Mesendoderm (in vitro differentiated cells): ENCODE data around the gene SLAIN2.
A peak's percentile ranks its signal among the peaks of the same experiment; 100 is the strongest.
"Not testable (repeated sequence)": the region's sequence is repeated elsewhere in the genome, so short reads cannot be mapped to it uniquely, and the experiment has no call there.

Source experiments
- DNase-seq: peaks from one replicate; pipeline ENCODE4 v3.0.0; 2013
- H2AK5ac ChIP-seq: 2 replicates; pipeline ENCODE4 v1.6.1; 2013; ENCODE audit warnings: low read length, inconsistent platforms
- H2BK120ac ChIP-seq: 2 replicates; pipeline ENCODE4 v1.6.1; 2013; ENCODE audit warnings: low read depth, mild to moderate bottlenecking, low read length, moderate library complexity, mixed read lengths
- H2BK15ac ChIP-seq: replicated peaks from 2 replicates; pipeline ENCODE4 v1.6.1; 2013; ENCODE audit warnings: low read depth, mild to moderate bottlenecking, moderate library complexity
- H2BK5ac ChIP-seq: 2 replicates; pipeline ENCODE4 v1.6.1; 2013; ENCODE audit warnings: low read length, inconsistent platforms
- H3K18ac ChIP-seq: 2 replicates; pipeline ENCODE4 v1.6.1; 2013; ENCODE audit warnings: mild to moderate bottlenecking, low read length, mixed read lengths
- H3K23ac ChIP-seq: one replicate; pipeline ENCODE4 v1.6.1; 2013; ENCODE audit warnings: low read length
- H3K27ac ChIP-seq: 2 replicates; pipeline ENCODE4 v1.5.1; 2013; ENCODE audit warnings: low read depth, mild to moderate bottlenecking, inconsistent platforms, low read length, moderate library complexity
- H3K27me3 ChIP-seq: 2 replicates; pipeline ENCODE4 v1.6.1; 2013; ENCODE audit warnings: low read length, control low read depth, mild to moderate bottlenecking, inconsistent platforms; ENCODE audit not compliant: insufficient read depth, poor library complexity
- H3K36me3 ChIP-seq: 2 replicates; pipeline ENCODE4 v1.6.1; 2013; ENCODE audit warnings: low read length, inconsistent platforms; ENCODE audit not compliant: control insufficient read depth, insufficient read depth
- H3K4ac ChIP-seq: one replicate; pipeline ENCODE4 v1.6.1; 2013; ENCODE audit warnings: low read depth, mild to moderate bottlenecking, low read length, moderate library complexity
- H3K4me1 ChIP-seq: 2 replicates; pipeline ENCODE4 v1.6.1; 2013; ENCODE audit warnings: low read depth, low read length, inconsistent platforms; ENCODE audit not compliant: control insufficient read depth
- H3K4me2 ChIP-seq: 2 replicates; pipeline ENCODE4 v1.6.1; 2013; ENCODE audit warnings: low read length
- H3K4me3 ChIP-seq: 2 replicates; pipeline ENCODE4 v1.5.1; 2013; ENCODE audit warnings: mild to moderate bottlenecking, low read length
- H3K56ac ChIP-seq: one replicate; pipeline ENCODE4 v1.6.1; 2013; ENCODE audit warnings: low read length
- H3K79me1 ChIP-seq: 2 replicates; pipeline ENCODE4 v1.6.1; 2013; ENCODE audit warnings: low read length, inconsistent platforms
- H3K79me2 ChIP-seq: 2 replicates; pipeline ENCODE4 v1.6.1; 2013; ENCODE audit warnings: mild to moderate bottlenecking, low read length; ENCODE audit not compliant: control insufficient read depth, insufficient read depth
- H3K9ac ChIP-seq: 2 replicates; pipeline ENCODE4 v1.6.1; 2013; ENCODE audit warnings: low read length, inconsistent platforms
- H4K5ac ChIP-seq: one replicate; pipeline ENCODE4 v1.6.1; 2013; ENCODE audit warnings: low read length
- H4K8ac ChIP-seq: one replicate; pipeline ENCODE4 v1.6.1; 2013; ENCODE audit warnings: low read depth, mild to moderate bottlenecking, control low read depth, low read length, moderate library complexity
- WGBS: extraction: QIAGEN DNeasy Blood & Tissue Kit; methylation state at CpG from one replicate; pipeline ENCODE4 v1.1.7; 2013; ENCODE audit warnings: low lambda C conversion rate, missing lambda C conversion rate; ENCODE audit not compliant: insufficient coverage; ENCODE audit errors: extremely low coverage; 5-methylcytosine and 5-hydroxymethylcytosine counted together

Gene SLAIN2

GRCh38 chr4:48436318-48436717, 95.0 kb downstream of the SLAIN2 start:
- Histone ChIP-seq H2BK15ac (no peak overlapping the region), H3K36me3 (no peaks in the 10 kb centered on the region), H3K27me3 (no peaks in the 10 kb centered on the region), H3K18ac (no peak overlapping the region), H4K5ac (no peak overlapping the region), H2BK5ac (no peak overlapping the region), H3K9ac (no peak overlapping the region), H3K79me1 (no peaks in the 10 kb centered on the region), H3K23ac (no peak overlapping the region), H3K27ac (no peak overlapping the region), H3K56ac (no peak overlapping the region), H2BK120ac (no peak overlapping the region), H4K8ac (no peak overlapping the region), H3K4me1 (no peaks in the 10 kb centered on the region), H3K4ac (no peak overlapping the region), H3K4me2 (no peak overlapping the region), H3K4me3 (no peak overlapping the region), H2AK5ac (no peak overlapping the region), H3K79me2 (no peaks in the 10 kb centered on the region)
- DNase-seq: no peak
- WGBS: no CpG with 5 or more reads among the region's 1 CpG

- Histone ChIP-seq H4K5ac (no peak overlapping the region), H3K18ac (no peak overlapping the region), H4K8ac (no peak overlapping the region), H3K27ac (no peak overlapping the region), H3K4me3 (no peak overlapping the region), H3K79me2 (no peaks in the 10 kb centered on the region), H3K36me3 (no peaks in the 10 kb centered on the region), H2BK120ac (no peak overlapping the region), H2BK15ac (no peak overlapping the region), H3K4me2 (no peak overlapping the region), H3K4me1 (no peaks in the 10 kb centered on the region), H3K27me3 (no peaks in the 10 kb centered on the region), H3K23ac (no peak overlapping the region), H2BK5ac (no peak overlapping the region), H2AK5ac (no peak overlapping the region), H3K9ac (no peak overlapping the region), H3K4ac (no peak overlapping the region), H3K56ac (no peak overlapping the region), H3K79me1 (no peaks in the 10 kb centered on the region)
- DNase-seq: peak; percentile 17
- WGBS: no CpG with 5 or more reads among the region's 2 CpGs
These were observed 98.7 kb downstream of the SLAIN2 start for GRCh38 chr4:48439988-48440387.

GRCh38 chr4:48440914-48441313, 99.6 kb downstream of the SLAIN2 start:
- not testable (repeated sequence) for H3K9ac ChIP-seq, H3K27ac ChIP-seq, H3K79me2 ChIP-seq, H2AK5ac ChIP-seq, H4K8ac ChIP-seq, H2BK15ac ChIP-seq, H3K79me1 ChIP-seq, H3K23ac ChIP-seq, H3K4me2 ChIP-seq, H3K4me3 ChIP-seq, H2BK120ac ChIP-seq, H4K5ac ChIP-seq, H2BK5ac ChIP-seq, H3K18ac ChIP-seq, H3K27me3 ChIP-seq, H3K4me1 ChIP-seq, H3K36me3 ChIP-seq, H3K56ac ChIP-seq, H3K4ac ChIP-seq
- no CpG with 5 or more reads among the region's 5 CpGs for WGBS
- peak; percentile 29 for DNase-seq

- H3K4me2 ChIP-seq: no peak overlapping the region
- H3K4me1 ChIP-seq: no peaks in the 10 kb centered on the region
- H3K4me3 ChIP-seq: no peak overlapping the region
- no peaks in the 10 kb centered on the region for H3K79me1 ChIP-seq
- H3K18ac ChIP-seq: no peak overlapping the region
- H4K5ac ChIP-seq: no peak overlapping the region
- no peak overlapping the region for H3K9ac ChIP-seq
- no peaks in the 10 kb centered on the region for H3K36me3 ChIP-seq
- no peak overlapping the region for H2BK15ac ChIP-seq
- no peak overlapping the region for H4K8ac ChIP-seq
- H2AK5ac ChIP-seq: no peak overlapping the region
- no peaks in the 10 kb centered on the region for H3K79me2 ChIP-seq
- no peak overlapping the region for H2BK120ac ChIP-seq
- no peak overlapping the region for H3K4ac ChIP-seq
- H3K56ac ChIP-seq: no peak overlapping the region
- no peak overlapping the region for H2BK5ac ChIP-seq
- H3K27ac ChIP-seq: no peak overlapping the region
- DNase-seq: no peak
- no peaks in the 10 kb centered on the region for H3K27me3 ChIP-seq
- WGBS: no CpG with 5 or more reads among the region's 3 CpGs
- H3K23ac ChIP-seq: no peak overlapping the region
These were observed 104.4 kb downstream of the SLAIN2 start for GRCh38 chr4:48445704-48446103.

- Histone ChIP-seq H2BK5ac (no peak overlapping the region), H3K18ac (no peak overlapping the region), H3K4ac (no peak overlapping the region), H3K27me3 (no peaks in the 10 kb centered on the region), H4K5ac (no peak overlapping the region), H3K9ac (no peak overlapping the region), H3K27ac (no peak overlapping the region), H3K79me2 (no peaks in the 10 kb centered on the region), H3K4me2 (no peak overlapping the region), H2BK15ac (no peak overlapping the region), H3K36me3 (no peaks in the 10 kb centered on the region), H3K56ac (no peak overlapping the region), H3K4me3 (no peak overlapping the region), H3K79me1 (no peaks in the 10 kb centered on the region), H4K8ac (no peak overlapping the region), H3K4me1 (no peaks in the 10 kb centered on the region), H2BK120ac (no peak overlapping the region), H3K23ac (no peak overlapping the region), H2AK5ac (no peak overlapping the region)
- no peak for DNase-seq
- no CpG with 5 or more reads among the region's 1 CpG for WGBS
These were observed 105.3 kb downstream of the SLAIN2 start for GRCh38 chr4:48446642-48447041.

- Histone ChIP-seq H3K4me3 (no peak overlapping the region), H3K9ac (no peak overlapping the region), H3K23ac (no peak overlapping the region), H2AK5ac (no peak overlapping the region), H3K56ac (no peak overlapping the region), H3K79me1 (no peaks in the 10 kb centered on the region), H2BK120ac (no peak overlapping the region), H4K5ac (no peak overlapping the region), H3K79me2 (no peaks in the 10 kb centered on the region), H4K8ac (no peak overlapping the region), H2BK15ac (no peak overlapping the region), H3K27ac (no peak overlapping the region), H3K36me3 (no peaks in the 10 kb centered on the region), H3K18ac (no peak overlapping the region), H3K4ac (no peak overlapping the region), H3K4me2 (no peak overlapping the region), H2BK5ac (no peak overlapping the region), H3K4me1 (no peaks in the 10 kb centered on the region), H3K27me3 (no peaks in the 10 kb centered on the region)
- no peak for DNase-seq
- no CpG with 5 or more reads among the region's 10 CpGs for WGBS
These were observed 107.8 kb downstream of the SLAIN2 start for GRCh38 chr4:48449151-48449550.
